ENCODE results near the gene GRAMD1A.

DNA sequence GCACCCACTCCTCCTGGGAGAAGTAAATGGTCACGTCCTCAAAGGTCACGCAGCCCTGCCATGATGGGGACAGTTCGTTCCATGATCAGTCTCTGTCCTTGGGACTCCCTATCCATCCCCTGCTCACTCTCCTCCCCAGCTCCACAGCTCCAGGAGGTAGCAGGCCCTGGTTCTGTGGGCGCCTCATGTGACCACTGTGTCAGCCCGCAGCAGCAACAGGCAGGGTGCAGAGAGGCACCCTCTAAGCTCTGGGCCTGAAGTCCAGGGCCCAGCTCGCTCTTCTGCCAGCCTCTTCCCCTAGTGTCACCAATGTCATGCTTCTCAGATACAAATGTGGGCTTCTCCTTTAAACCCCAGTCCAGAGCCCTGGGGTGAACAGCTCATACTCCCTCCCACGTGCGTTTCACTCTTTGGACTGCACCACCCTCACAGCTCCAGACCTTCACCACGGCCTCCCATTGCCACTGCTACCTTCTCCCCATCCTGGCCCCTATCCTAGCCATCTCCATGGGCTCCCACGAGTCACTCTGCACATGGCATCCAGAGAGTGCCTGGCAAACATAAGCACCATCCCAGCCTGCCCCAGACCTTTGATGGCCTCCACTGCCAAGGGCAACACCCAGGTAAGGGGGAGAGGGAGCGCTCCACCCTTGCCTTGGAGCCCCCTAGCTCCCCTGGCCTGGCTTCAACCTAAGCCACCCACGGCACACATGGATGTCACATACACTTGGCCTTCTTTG lies 39.0 kb upstream of the GRAMD1A start:
- no peak for TF ChIP-seq RAD21 (IDR thresholded peaks at IDR 0.05; ENCODE audit: low read length)
- TF ChIP-seq, protein P1, sequence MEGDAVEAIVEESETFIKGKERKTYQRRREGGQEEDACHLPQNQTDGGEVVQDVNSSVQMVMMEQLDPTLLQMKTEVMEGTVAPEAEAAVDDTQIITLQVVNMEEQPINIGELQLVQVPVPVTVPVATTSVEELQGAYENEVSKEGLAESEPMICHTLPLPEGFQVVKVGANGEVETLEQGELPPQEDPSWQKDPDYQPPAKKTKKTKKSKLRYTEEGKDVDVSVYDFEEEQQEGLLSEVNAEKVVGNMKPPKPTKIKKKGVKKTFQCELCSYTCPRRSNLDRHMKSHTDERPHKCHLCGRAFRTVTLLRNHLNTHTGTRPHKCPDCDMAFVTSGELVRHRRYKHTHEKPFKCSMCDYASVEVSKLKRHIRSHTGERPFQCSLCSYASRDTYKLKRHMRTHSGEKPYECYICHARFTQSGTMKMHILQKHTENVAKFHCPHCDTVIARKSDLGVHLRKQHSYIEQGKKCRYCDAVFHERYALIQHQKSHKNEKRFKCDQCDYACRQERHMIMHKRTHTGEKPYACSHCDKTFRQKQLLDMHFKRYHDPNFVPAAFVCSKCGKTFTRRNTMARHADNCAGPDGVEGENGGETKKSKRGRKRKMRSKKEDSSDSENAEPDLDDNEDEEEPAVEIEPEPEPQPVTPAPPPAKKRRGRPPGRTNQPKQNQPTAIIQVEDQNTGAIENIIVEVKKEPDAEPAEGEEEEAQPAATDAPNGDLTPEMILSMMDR (IDR thresholded peaks at IDR 0.05), result no peak
- TF ChIP-seq, protein P2, sequence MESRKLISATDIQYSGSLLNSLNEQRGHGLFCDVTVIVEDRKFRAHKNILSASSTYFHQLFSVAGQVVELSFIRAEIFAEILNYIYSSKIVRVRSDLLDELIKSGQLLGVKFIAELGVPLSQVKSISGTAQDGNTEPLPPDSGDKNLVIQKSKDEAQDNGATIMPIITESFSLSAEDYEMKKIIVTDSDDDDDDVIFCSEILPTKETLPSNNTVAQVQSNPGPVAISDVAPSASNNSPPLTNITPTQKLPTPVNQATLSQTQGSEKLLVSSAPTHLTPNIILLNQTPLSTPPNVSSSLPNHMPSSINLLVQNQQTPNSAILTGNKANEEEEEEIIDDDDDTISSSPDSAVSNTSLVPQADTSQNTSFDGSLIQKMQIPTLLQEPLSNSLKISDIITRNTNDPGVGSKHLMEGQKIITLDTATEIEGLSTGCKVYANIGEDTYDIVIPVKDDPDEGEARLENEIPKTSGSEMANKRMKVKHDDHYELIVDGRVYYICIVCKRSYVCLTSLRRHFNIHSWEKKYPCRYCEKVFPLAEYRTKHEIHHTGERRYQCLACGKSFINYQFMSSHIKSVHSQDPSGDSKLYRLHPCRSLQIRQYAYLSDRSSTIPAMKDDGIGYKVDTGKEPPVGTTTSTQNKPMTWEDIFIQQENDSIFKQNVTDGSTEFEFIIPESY (IDR thresholded peaks at IDR 0.05; ENCODE audit: borderline replicate concordance, low read depth), result no peak

Measured in SK-N-SH (cell line).